ENCODE measurements around the gene TRAF3IP3. TPM values are rescaled to one million over a fixed set of nuclear protein-coding genes. Genes with fewer than 3 reads are reported as not detected.
A peak's percentile ranks its signal among the peaks of the same experiment; 100 is the strongest.

TRAF3IP3 gene
- total and polyA plus RNA-seq, 3 experiments from 2014 or later: 193 to 414 (median 209) TPM

GRCh38 chr1:209770636-209771415, 15.0 kb downstream of the TRAF3IP3 start:
- Histone ChIP-seq H3K9me3 (ENCODE audit: low read length) (no peaks in the 10 kb centered on the region), H3K27ac (ENCODE audit: low read depth, low read length) (no peak overlapping the region), H3K4me3 (ENCODE audit: low read length) (peak overlapping the region; percentile 94), H3K4me1 (ENCODE audit: insufficient read depth, low read length) (peaks cover 80% of the 10 kb centered on the region), H3K36me3 (ENCODE audit: insufficient read depth, low read length) (peaks cover 24% of the 10 kb centered on the region), H3K27me3 (ENCODE audit: insufficient read depth, low read length, poor library complexity, severe bottlenecking) (no peaks in the 10 kb centered on the region)
- POLR2A ChIA-PET: interaction anchor here (2.7 to 3.1 kb wide), 3 partner anchors 10 to 15 kb away, joined by 18 to 50 read pairs (median 28); partner anchors contain the start of genes C1orf74 and TRAF3IP3
- Mint-ChIP-seq H3K9me3 (no peaks in the 10 kb centered on the region), H3K4me3 (no peak overlapping the region), H3K27me3 (no peaks in the 10 kb centered on the region), H3K36me3 (peaks cover 0 to 37% (median 23%) of the 10 kb centered on the region in 3 donors), H3K27ac (no peak overlapping the region), H3K4me1 (peaks cover 31 to 46% (median 37%) of the 10 kb centered on the region in 3 donors)
- DNase-seq: no peak
- CTCF ChIA-PET: interaction anchor here (1.9 to 17.3 kb wide), 3 partner anchors 13 to 52 kb away, joined by 10 to 255 read pairs (median 21); partner anchors contain the start of genes C1orf74 and TRAF3IP3

DNA sequence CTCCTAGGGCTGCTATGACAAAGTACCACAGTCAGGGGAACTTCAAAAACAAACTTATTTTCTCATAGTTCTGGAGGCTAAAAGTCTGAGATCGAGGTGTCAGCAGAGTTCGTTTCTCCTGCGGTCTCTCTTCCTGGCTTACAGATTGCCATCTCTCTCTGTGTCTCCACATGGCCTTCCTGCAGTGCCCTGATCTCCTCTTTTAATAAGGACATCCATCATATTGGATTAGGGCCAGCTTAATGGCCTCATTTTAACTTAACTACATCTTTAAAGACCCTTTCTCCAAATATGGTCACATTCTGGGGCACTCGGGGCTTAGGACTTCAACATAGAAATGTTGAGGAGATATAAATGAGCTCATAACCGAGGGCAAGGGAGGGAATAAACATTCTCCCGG, 16.3 kb downstream of the TRAF3IP3 start:
- peaks cover 36% of the 10 kb centered on the region for H3K36me3 ChIP-seq (ENCODE audit: insufficient read depth, low read length)
- no peak for DNase-seq
- H3K36me3 Mint-ChIP-seq: peaks cover 0 to 27% (median 19%) of the 10 kb centered on the region in 3 donors

DNA sequence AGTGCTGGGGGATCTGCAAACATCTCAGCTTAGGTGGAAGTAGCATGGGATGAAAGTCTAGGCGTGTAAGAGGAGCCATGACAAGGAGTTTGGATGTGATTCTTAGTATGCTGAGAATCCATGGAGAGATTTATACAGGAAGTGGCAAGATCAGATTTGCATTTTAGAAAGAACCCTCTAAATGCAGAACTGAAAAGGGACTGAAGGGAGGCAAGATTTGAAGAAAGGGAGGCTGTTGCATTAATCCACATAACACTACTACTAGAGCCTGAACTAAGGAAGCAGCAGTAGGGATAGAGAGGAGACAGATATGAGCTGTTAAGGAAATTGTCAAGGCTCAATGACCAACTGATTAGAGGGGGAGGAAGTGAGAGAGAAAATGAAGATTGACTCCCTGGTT, 18.7 kb downstream of the TRAF3IP3 start:
- no peaks in the 10 kb centered on the region for H3K9me3 Mint-ChIP-seq
- peaks cover 61% of the 10 kb centered on the region for H3K36me3 ChIP-seq (ENCODE audit: insufficient read depth, low read length)
- H3K4me1 ChIP-seq (ENCODE audit: insufficient read depth, low read length): peaks cover 56% of the 10 kb centered on the region
- peaks cover 0 to 33% (median 29%) of the 10 kb centered on the region in 3 donors for H3K36me3 Mint-ChIP-seq
- H3K27me3 ChIP-seq (ENCODE audit: insufficient read depth, low read length, poor library complexity, severe bottlenecking): no peaks in the 10 kb centered on the region
- peaks cover 26 to 33% (median 27%) of the 10 kb centered on the region in 3 donors for H3K4me1 Mint-ChIP-seq
- H3K27ac ChIP-seq (ENCODE audit: low read depth, low read length): no peak overlapping the region
- H3K27me3 Mint-ChIP-seq: no peaks in the 10 kb centered on the region
- peak overlapping the region in 4 of 7 donors; percentile 7 to 44 (median 28) for H3K4me3 Mint-ChIP-seq
- DNase-seq: no peak
- H3K4me3 ChIP-seq (ENCODE audit: low read length): no peak overlapping the region
- no peaks in the 10 kb centered on the region for H3K9me3 ChIP-seq (ENCODE audit: low read length)
- ChIA-PET CTCF (interaction anchor here (1.3 to 1.8 kb wide), 4 partner anchors 10 to 49 kb away, joined by 3 to 10 read pairs (median 4); partner anchors contain the start of genes C1orf74 and TRAF3IP3), POLR2A (interaction anchor here (0.8 to 1.4 kb wide), 3 partner anchors 9 to 24 kb away, joined by 3 to 4 read pairs (median 3); partner anchors contain the start of gene TRAF3IP3)
- peak overlapping the region in 7 of 8 donors; percentile 40 to 95 (median 88) for H3K27ac Mint-ChIP-seq

More for the DNA sequence above, 16.3 kb downstream of the TRAF3IP3 start:
- H3K9me3 Mint-ChIP-seq: no peaks in the 10 kb centered on the region
- POLR2A ChIA-PET: interaction anchor here (0.5 to 1.8 kb wide), 3 partner anchors 8 to 12 kb away, joined by 3 to 7 read pairs (median 7); partner anchors contain the start of gene C1orf74
- Histone ChIP-seq H3K27ac (ENCODE audit: low read depth, low read length) (no peak overlapping the region), H3K4me3 (ENCODE audit: low read length) (peak overlapping the region; percentile 94), H3K4me1 (ENCODE audit: insufficient read depth, low read length) (peaks cover 67% of the 10 kb centered on the region), H3K27me3 (ENCODE audit: insufficient read depth, low read length, poor library complexity, severe bottlenecking) (no peaks in the 10 kb centered on the region), H3K9me3 (ENCODE audit: low read length) (no peaks in the 10 kb centered on the region)
- no peak overlapping the region for H3K4me3 Mint-ChIP-seq
- H3K27me3 Mint-ChIP-seq: no peaks in the 10 kb centered on the region
- CTCF ChIA-PET: interaction anchor here (1.1 to 1.7 kb wide), 2 partner anchors 11 to 34 kb away, joined by 4 to 6 read pairs; partner anchors contain the start of gene IRF6
- peaks cover 28 to 36% (median 29%) of the 10 kb centered on the region in 3 donors for H3K4me1 Mint-ChIP-seq
- H3K27ac Mint-ChIP-seq: no peak overlapping the region

GRCh38 chr1:209775678-209776077, 19.8 kb downstream of the TRAF3IP3 start:
- peaks cover 68% of the 10 kb centered on the region for H3K36me3 ChIP-seq (ENCODE audit: insufficient read depth, low read length)

DNA sequence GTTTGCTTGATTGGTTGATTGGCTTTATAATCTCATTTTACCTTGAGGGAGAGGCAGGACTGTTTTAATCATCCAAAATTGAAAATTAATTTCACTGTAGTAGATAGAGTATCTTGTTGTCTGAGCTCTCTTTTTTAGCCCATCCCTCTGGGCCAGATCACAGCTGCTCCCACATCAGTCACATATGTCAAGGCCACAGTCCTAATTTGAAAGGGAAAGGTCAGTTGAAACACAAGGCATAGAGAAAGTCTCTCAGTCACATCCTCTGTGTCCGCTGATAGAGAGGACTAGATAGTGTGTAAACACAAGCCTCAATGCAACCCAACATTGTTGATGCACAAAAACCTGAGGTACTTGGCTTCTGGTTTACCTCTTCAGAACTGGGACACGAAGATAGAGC, 21.7 kb downstream of the TRAF3IP3 start:
- Mint-ChIP-seq H3K27me3 (no peaks in the 10 kb centered on the region), H3K4me1 (peaks cover 26 to 43% (median 39%) of the 10 kb centered on the region in 3 donors), H3K9me3 (no peaks in the 10 kb centered on the region), H3K36me3 (peaks cover 0 to 54% (median 35%) of the 10 kb centered on the region in 3 donors), H3K4me3 (no peak overlapping the region), H3K27ac (peak overlapping the region in 7 of 8 donors; percentile 7 to 61 (median 40))
- H3K36me3 ChIP-seq (ENCODE audit: insufficient read depth, low read length): peaks cover 68% of the 10 kb centered on the region
- peaks cover 31% of the 10 kb centered on the region for H3K4me1 ChIP-seq (ENCODE audit: insufficient read depth, low read length)
- H3K4me3 ChIP-seq (ENCODE audit: low read length): no peak overlapping the region
- H3K9me3 ChIP-seq (ENCODE audit: low read length): no peaks in the 10 kb centered on the region
- no peak overlapping the region for H3K27ac ChIP-seq (ENCODE audit: low read depth, low read length)
- ChIA-PET POLR2A (no interaction called here), CTCF (interaction anchor here (1.2 kb wide), 1 partner anchor 11 kb away, joined by 3 read pairs; no protein-coding TSS in a partner anchor)
- H3K27me3 ChIP-seq (ENCODE audit: insufficient read depth, low read length, poor library complexity, severe bottlenecking): no peaks in the 10 kb centered on the region
- DNase-seq: no peak

More at GRCh38 chr1:209775678-209776077, 19.8 kb downstream of the TRAF3IP3 start:
- H3K9me3 Mint-ChIP-seq: no peaks in the 10 kb centered on the region
- H3K4me3 Mint-ChIP-seq: peak overlapping the region in 1 of 7 donors; percentile 54
- no peaks in the 10 kb centered on the region for H3K27me3 Mint-ChIP-seq
- H3K27ac Mint-ChIP-seq: peak overlapping the region in 6 of 8 donors; percentile 40 to 94 (median 69)
- no peak overlapping the region for H3K27ac ChIP-seq (ENCODE audit: low read depth, low read length)
- no peaks in the 10 kb centered on the region for H3K27me3 ChIP-seq (ENCODE audit: insufficient read depth, low read length, poor library complexity, severe bottlenecking)
- CTCF ChIA-PET: interaction anchor here (0.6 kb wide), 1 partner anchor 22 kb away, joined by 3 read pairs; no protein-coding TSS in a partner anchor
- peaks cover 50% of the 10 kb centered on the region for H3K4me1 ChIP-seq (ENCODE audit: insufficient read depth, low read length)
- no peak overlapping the region for H3K4me3 ChIP-seq (ENCODE audit: low read length)
- H3K36me3 Mint-ChIP-seq: peaks cover 0 to 38% (median 33%) of the 10 kb centered on the region in 3 donors
- H3K4me1 Mint-ChIP-seq: peaks cover 26 to 42% (median 29%) of the 10 kb centered on the region in 3 donors
- POLR2A ChIA-PET: interaction anchor here (1.4 kb wide), 1 partner anchor 10 kb away, joined by 4 read pairs; no protein-coding TSS in a partner anchor
- no peak for DNase-seq
- H3K9me3 ChIP-seq (ENCODE audit: low read length): no peaks in the 10 kb centered on the region

DNA sequence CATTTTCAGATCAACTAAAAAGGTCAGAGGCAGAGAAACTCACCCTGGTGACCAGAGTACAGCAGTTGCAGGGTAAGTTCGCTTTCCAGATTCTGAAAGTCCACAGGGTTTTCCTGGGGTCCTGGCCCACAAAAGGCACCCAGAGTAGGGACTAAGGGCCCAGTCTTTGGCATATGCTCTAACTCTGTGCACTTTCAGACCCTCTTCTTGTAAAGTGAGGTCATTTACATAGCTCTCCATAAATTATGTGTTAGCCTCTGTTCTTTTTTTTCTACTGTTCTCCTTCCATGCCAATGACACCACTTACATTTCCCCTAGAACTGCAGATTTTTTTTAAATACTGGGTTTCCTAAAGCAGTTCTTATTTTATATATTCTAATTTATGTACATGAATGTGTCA, 22.2 kb downstream of the TRAF3IP3 start:
- Mint-ChIP-seq H3K4me3 (no peak overlapping the region), H3K27me3 (no peaks in the 10 kb centered on the region), H3K9me3 (no peaks in the 10 kb centered on the region), H3K27ac (peak overlapping the region in 5 of 8 donors; percentile 7 to 65 (median 40)), H3K36me3 (peaks cover 0 to 59% (median 35%) of the 10 kb centered on the region in 3 donors), H3K4me1 (peaks cover 28 to 47% (median 44%) of the 10 kb centered on the region in 3 donors)
- Histone ChIP-seq H3K4me3 (ENCODE audit: low read length) (no peak overlapping the region), H3K9me3 (ENCODE audit: low read length) (no peaks in the 10 kb centered on the region), H3K27me3 (ENCODE audit: insufficient read depth, low read length, poor library complexity, severe bottlenecking) (no peaks in the 10 kb centered on the region), H3K27ac (ENCODE audit: low read depth, low read length) (no peak overlapping the region), H3K36me3 (ENCODE audit: insufficient read depth, low read length) (peaks cover 68% of the 10 kb centered on the region), H3K4me1 (ENCODE audit: insufficient read depth, low read length) (peaks cover 26% of the 10 kb centered on the region)
- DNase-seq: no peak
- ChIA-PET CTCF (interaction anchor here (1.2 kb wide), 1 partner anchor 12 kb away, joined by 3 read pairs; no protein-coding TSS in a partner anchor), POLR2A (no interaction called here)

GRCh38 chr1:209780268-209780667, 24.4 kb downstream of the TRAF3IP3 start:
- Histone ChIP-seq H3K4me3 (ENCODE audit: low read length) (no peak overlapping the region), H3K36me3 (ENCODE audit: insufficient read depth, low read length) (peaks cover 50% of the 10 kb centered on the region), H3K27ac (ENCODE audit: low read depth, low read length) (no peak overlapping the region), H3K9me3 (ENCODE audit: low read length) (no peaks in the 10 kb centered on the region), H3K27me3 (ENCODE audit: insufficient read depth, low read length, poor library complexity, severe bottlenecking) (no peaks in the 10 kb centered on the region), H3K4me1 (ENCODE audit: insufficient read depth, low read length) (peaks cover 23% of the 10 kb centered on the region)
- Mint-ChIP-seq H3K36me3 (peaks cover 0 to 64% (median 20%) of the 10 kb centered on the region in 3 donors), H3K27ac (peak overlapping the region; percentile 8 to 79 (median 52)), H3K27me3 (peaks cover 0 to 2% of the 10 kb centered on the region in 2 donors), H3K9me3 (no peaks in the 10 kb centered on the region), H3K4me1 (peaks cover 29 to 68% (median 65%) of the 10 kb centered on the region in 3 donors), H3K4me3 (no peak overlapping the region)
- no peak for DNase-seq
- POLR2A ChIA-PET: interaction anchor here (1.3 to 2.6 kb wide), 2 partner anchors 11 to 23 kb away, joined by 5 to 18 read pairs; no protein-coding TSS in a partner anchor
- CTCF ChIA-PET: interaction anchor here (1.3 kb wide), 1 partner anchor 11 kb away, joined by 4 read pairs; no protein-coding TSS in a partner anchor

All from CD8-positive, alpha-beta memory T cell (primary cell).